GM19023 (cell line): Measurements from ENCODE around the gene PCNX1.

Experiments
- ATAC-seq: cut with Tn5 transposase; IDR thresholded peaks from one replicate; pipeline ENCODE4 v1.9.1; 2021; ENCODE audit warnings: mild to moderate bottlenecking, moderate library complexity; ENCODE audit not compliant: unreplicated experiment

PCNX1 gene

DNA sequence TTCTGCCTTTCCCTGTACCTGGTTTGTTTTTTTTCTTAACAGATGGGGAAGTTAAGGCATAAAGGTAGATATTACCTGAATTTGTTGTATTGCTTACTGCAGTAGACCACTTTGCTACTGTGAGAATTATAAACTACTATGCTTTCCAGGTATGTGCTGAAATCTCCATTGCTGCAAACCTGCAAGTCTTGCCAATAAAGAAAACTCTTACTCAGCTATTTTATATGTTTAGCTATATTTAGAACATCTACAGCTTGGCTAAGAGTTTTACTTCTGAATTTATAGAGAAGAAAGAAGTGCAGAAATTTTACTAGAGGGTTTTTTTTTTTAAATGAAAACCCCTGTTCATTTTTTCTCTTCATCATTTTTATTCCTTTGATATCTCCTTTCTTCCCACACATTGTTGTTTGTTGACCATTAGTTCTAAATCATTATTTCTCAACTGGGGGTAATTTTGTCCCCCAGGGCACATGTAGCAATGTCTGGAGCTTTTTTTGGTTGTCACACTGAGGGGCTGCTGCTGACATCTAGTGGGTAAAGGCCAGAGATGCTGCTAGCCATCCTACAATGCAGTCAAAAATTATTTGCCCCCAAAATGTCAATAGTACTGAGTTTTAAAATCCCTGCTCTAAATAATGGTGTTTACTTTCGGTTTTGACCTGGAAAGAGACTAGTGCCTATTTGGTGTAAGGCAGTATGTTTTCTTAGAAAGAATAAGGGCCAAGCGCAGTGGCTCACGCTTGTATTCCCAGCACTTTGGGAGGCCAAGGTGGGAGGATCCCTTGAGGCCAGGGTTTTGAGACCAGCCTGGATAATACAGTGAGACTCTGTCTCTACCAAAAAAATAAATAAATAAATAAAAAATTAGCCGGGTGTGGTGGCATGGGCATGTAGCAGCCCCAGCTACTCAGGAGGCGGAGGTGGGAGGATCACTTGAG is 48.6 kb downstream of the PCNX1 start:
- no peak for ATAC-seq

GRCh38 chr14:70956511-70956910 is 49.3 kb downstream of the PCNX1 start:
- ATAC-seq, result no peak

- ATAC-seq, result no peak
These were observed 50.5 kb downstream of the PCNX1 start for GRCh38 chr14:70957710-70958109.

- no peak for ATAC-seq
These were observed 55.7 kb downstream of the PCNX1 start for GRCh38 chr14:70962935-70963334.

DNA sequence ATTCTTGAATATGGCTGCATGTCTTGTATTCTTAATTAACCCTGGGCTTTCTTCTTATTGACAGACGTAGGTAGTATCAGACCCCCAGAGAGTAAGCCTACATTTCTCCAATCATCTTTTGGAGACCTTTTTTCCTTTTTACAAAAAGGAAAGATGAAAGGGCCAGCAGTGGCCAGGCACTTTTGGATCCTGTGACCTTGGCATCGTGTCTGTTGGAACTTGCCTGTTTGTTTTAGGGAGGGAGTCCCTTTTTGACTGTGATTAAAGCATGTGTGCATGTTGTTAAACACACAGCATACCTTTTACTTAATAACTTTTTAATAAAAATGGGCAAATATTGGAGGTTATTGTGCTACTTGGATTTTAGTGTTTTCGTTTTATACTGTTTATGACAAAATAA is 57.2 kb downstream of the PCNX1 start:
- ATAC-seq, result no peak

- ATAC-seq, result no peak
These were observed 64.3 kb downstream of the PCNX1 start for GRCh38 chr14:70971560-70971959.

- no peak for ATAC-seq
These were observed 65.1 kb downstream of the PCNX1 start for GRCh38 chr14:70972107-70972976.

DNA sequence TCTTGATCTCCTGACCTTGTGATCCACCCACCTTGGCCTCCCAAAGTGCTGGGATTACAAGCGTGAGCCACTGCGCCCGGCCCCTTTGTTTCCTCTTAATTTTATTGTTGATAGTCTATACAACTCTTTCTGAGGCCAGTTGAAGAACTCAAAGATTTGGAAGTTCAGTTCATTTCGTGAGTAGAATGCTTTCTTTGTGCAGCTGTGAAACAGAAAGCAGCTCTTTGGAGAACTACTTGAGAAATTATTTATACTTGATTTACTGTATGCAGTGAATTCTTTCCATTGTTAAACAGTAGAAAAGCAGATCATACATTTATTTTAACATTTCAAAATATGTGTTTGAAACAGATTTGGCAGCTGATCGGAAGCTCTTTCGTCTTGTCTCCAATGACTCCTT is 69.3 kb downstream of the PCNX1 start:
- ATAC-seq, result no peak

- ATAC-seq, result no peak
These were observed 74.0 kb downstream of the PCNX1 start for GRCh38 chr14:70981000-70981952.

- ATAC-seq, result no peak
These were observed 74.9 kb downstream of the PCNX1 start for GRCh38 chr14:70982200-70982599.

- ATAC-seq, result no peak
These were observed 79.8 kb downstream of the PCNX1 start for GRCh38 chr14:70987041-70987440.

GRCh38 chr14:70988452-70988851 is 81.2 kb downstream of the PCNX1 start:
- ATAC-seq, result no peak

DNA sequence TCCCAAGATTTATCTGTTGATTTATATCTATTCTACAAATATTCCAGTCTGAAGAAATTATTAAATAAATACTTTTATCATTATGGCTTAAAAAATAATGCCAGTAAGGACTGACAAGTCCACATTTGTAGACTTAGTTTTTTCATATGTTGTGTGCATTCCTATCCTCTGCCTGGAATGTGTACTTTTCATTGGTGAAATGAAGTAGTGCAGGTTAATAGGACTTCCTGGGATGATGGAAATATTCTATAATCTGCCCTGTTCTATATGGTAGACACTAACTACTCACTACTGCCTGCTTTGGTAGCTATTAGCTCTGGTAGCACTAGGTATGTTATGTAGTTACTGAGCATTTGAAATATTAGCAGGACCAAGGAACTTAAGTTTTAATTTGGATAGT is 86.7 kb downstream of the PCNX1 start:
- no peak for ATAC-seq

GRCh38 chr14:70995211-70995610 is 88.0 kb downstream of the PCNX1 start:
- no peak for ATAC-seq

DNA sequence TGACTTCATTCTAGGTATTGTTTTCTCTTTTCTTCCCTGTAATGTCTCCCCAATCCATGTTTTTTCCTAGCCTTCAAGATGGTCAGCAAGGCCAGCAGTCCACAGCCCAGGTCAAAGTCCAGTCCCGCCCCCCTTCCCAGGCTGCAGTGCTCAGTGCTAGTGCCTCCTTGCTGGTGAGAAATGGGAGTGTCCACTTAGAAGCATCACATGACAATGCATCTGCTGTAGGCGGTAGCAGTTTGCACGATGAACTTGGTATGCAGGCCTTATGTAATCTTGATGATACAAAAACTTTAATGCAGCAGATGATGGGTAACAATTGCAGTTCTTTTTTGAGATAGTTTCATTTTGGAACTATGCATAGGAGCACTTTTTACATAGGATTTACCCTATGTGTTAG is 88.4 kb downstream of the PCNX1 start:
- ATAC-seq, result no peak

GRCh38 chr14:70999117-70999516 is 91.9 kb downstream of the PCNX1 start:
- ATAC-seq, result no peak

GRCh38 chr14:71000091-71000490 is 92.8 kb downstream of the PCNX1 start:
- ATAC-seq, result no peak

DNA sequence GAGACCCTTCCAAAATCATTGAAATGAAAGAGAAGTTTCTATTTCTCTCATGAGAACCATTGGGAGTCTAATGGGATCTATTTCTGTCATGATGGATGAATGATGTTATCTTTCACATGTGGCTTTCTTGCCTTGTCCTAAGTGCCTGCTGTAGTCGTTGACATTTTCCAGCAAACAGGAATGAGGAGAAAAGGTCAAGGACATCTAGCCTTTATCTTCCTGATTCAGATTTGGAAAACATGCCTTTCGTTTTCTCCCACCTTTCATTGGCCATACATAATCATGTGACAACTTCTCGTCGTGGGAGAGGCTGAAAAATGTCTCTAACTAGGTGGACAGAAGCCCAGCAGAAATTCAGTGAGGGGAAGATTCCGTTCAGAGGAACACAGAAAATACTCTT is 94.5 kb downstream of the PCNX1 start:
- ATAC-seq, result no peak

GRCh38 chr14:71003156-71003555 is 95.9 kb downstream of the PCNX1 start:
- ATAC-seq, result no peak

DNA sequence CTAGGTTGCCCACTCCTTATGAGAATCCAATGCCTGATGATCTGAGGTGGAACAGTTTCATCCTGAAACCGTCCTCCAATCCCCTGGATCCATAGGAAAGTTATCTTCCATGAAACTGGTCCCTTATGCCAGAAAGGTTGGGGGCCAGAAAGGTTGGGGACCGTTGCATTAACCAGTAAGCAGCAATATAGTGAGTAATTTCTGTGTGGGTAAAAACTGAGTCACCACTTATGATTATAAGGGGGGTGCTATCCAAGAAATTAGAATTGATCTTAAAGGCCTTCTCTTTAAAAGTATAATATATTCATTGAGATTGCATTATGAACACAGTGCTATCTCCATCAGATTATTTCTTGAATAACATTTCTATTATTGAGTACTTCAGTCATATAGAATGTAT is 97.2 kb downstream of the PCNX1 start:
- ATAC-seq, result no peak

DNA sequence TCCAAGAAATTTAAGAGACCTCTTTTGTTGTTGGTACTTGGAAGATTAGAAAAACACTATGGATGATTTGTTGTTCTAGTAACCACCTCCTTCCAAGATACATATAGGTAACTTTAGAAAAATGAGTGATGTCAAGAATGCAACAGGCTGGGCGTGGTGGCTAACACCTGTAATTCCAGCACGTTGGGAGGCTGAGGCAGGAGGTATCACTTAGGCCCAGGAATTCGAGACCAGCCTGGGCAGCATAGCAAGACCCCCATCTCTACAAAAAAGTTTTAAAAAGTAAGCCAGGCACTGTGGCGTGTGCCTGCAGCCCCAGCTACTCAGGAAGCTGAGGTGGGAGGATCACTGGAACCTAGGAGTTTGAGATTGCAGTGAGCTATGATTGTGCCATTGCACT is 97.8 kb downstream of the PCNX1 start:
- no peak for ATAC-seq
